EL (cell line): Measurements from ENCODE around the gene GGT1.
"Not testable (repeated sequence)": the region's sequence is repeated elsewhere in the genome, so short reads cannot be mapped to it uniquely, and the experiment has no call there.

Experiments used
- DNase-seq: peaks from one replicate; pipeline ENCODE4 v3.0.0-alpha.2; 2016

Gene GGT1

GRCh38 chr22:24602847-24603769 is at the start of gene GGT1:
Gene GGT1, plus strand, starts transcription at chr22:24603193. Its CDS starts 7,889 bp downstream, at chr22:24611082.
- not testable (repeated sequence) for DNase-seq

DNA sequence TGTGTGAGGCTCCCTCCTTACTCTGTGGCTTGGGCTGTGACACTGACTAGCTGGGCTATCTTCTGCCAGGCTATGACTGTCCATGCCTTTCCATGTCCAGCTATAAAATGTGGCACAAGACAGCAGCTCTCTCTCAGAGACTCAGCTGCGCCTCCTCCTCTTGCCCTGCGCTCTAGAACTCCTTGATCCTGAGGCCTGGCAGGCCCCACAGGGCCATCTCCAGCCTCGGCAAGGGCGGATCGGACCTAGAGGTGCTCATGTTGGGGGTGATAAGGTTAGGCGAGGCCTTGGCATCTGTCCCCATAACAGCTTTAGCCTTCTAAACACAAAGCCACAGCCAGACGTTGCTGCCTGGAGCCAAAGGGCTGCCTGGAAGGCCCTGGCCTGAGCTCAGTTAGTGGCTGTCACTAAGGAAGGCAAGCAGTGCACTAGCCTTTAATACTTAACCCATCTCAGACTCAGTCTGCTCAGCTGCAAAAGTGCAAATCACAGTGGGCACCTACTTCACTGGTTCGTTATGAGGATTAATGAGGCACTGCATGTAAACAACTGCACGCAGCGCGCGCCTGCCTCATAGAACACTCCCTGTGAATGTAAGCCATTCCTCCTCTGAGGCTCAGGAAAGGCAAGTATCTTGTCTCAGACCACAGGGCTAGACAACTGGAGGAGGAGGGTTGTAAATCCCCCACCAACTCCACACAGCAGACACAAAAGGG is 49.2 kb upstream of the GGT1 start:
- peak; percentile 12 for DNase-seq

DNA sequence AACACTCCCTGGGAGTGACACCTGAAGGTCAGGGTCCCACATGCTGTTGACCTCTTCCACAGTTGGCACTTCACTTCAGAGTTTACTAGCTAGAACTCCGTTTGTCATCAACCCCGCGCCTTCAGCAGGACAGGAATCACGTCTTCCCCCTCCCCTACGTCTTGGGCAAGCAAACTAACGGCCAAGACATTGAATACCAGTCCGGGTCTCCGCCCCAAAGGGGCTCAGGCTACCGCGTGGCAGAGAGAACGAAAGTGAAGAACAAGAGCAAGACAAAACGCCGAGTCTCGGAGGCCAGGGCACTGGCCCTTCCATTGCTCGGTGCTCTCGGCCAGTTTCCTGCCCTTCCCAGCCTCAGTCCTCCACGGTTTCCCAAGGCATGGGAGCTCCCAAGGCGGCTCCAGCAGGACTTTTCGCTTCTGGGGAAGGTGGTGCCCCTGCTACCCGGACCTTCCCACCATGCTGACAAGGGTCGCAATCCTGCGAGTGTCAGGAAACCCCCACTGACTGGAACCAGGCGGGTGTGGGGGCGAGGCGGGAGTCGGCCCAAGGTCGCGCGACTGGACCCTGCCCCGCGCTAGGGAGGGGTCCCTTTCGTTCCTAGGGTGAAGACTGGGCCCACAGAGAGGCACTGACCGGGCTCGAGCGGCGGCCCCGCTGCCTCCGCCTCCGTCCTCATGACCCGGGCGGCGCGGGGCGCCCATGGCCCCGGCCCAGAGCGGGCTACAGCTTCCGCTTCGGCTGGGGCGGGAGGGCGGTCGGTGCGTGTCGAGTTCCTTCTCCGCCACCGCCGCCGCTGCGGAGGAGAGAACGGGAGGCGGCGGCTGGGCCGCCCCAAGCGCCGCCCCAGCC is 48.5 kb upstream of the GGT1 start, which contains the start of gene GUCD1:
Gene GUCD1 (minus strand): TSS at position 826 of the 852 bp plus-strand sequence. CDS start 147 bp downstream, at position 679.
- peak; percentile 50 for DNase-seq

DNA sequence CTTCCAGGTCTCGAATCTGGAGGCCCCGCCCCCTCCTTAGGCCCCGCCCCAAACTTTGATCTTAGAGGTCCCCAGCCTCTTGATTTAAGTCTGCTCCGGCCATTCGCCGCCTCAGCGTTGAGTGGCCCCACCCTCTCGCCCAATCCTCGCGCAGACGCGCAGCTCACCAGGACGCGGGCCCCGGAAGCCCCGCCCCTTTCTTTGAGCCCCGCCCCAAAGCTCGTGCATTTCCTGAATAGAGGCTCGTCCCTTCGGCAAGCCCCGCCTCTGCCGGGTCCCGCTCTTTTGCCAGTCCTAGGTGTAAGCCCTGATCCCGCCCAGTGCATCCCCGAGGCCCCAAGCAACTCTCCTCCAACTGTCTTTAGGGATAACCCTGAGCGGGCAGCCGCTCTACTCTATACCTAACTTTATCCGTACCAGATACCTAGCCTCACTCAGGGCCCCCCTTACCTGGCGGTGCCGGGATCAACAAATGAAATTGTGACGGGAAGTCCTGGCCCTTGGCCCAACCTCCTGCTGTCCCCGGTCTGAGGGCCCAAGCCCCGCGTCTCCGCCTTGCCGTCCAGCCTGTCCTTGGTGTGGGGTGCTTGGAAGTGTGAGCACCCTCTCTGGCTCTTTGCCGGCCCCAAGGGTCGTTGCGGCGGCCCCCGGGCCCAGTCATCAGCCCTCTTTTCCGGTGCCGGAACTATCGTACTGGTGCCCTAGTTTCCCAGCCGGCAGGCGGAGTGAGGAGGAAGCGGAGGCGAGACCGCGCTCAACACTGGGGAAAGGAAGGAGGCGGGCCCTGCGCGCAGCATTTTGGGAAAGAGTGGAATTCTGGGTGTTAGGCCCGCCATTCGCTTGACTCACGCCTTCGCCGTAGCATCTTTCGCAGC is 47.6 kb upstream of the GGT1 start, which contains the start of gene SNRPD3:
Gene SNRPD3 (plus strand): TSS at position 835 of the 875 bp plus-strand sequence. CDS start 1,676 bp downstream, outside the sequence.
- peak; percentile 99 for DNase-seq

GRCh38 chr22:24559471-24559870 is 43.5 kb upstream of the GGT1 start:
- DNase-seq, result no peak

DNA sequence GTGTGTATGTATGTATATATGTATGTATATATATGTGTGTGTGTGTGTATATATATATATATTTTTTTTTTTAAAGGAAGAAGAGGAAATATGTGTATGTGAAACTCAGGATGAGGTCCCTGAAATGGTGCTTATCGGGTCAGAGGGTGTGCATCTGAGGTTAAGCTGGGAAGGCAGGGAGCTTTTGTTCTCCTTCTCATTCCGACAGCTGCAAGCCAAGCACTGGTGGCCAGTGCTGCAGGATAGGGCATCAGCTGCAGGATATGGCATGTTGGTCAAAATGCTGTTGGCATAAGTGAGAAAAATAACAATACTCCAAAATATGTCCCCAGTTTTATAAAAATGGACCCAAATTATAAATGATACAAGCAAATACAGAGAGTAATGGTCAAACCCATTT is 39.7 kb upstream of the GGT1 start:
- no peak for DNase-seq

DNA sequence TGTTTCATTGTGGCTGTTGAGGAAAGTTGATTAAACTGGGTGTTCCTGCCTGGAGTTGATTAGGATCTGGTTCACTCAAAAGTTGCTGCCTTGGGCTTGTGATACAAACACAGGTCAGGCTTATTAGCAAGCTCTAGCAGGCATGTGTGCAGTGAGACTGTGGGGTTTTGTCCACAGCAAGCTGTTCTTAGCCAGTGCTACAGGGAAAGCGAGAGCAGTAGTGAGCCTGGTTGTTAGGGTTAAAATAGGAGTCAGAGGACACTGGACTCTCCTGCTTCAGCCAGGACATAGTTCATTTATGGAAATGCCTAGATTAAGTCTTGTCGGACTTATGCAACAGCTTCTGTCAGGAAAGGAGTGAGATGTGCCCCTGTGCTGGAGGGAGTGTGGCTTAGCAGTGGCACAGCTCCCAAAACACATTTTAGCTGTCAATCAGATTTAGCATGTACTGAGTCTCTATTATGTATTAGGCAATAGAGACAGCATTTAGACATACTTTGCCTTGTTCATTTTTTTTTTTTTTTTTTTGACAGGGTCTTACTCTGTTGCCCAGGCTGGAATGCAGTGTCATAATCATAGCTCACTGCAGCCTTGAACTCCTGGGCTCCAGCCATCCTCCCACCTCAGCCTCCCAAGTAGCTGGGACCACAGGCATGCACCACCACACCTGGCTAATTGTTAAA is 38.5 kb upstream of the GGT1 start:
- DNase-seq, result no peak

DNA sequence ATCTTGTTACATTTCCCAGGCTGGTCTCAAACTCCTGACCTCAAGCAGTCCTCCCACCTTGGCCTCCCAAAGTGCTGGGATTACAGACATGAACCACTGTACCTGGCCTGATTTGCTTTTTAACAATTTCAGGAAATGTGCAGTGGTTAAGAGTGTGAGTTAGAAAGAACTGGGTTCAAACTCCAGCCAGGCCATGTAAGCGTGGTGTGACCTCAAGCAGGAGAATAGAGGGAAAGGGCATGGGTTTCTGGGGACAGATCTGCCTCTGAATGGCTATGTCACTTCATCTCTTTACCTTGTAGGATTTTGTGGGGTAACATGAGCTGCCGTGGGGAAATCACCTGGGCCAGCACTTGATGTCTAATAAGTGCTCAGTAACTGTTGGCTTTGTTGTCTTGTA is 37.9 kb upstream of the GGT1 start:
- DNase-seq, result no peak

- DNase-seq, result no peak
Observed at GRCh38 chr22:24566899-24567511, 36.0 kb upstream of the GGT1 start.

DNA sequence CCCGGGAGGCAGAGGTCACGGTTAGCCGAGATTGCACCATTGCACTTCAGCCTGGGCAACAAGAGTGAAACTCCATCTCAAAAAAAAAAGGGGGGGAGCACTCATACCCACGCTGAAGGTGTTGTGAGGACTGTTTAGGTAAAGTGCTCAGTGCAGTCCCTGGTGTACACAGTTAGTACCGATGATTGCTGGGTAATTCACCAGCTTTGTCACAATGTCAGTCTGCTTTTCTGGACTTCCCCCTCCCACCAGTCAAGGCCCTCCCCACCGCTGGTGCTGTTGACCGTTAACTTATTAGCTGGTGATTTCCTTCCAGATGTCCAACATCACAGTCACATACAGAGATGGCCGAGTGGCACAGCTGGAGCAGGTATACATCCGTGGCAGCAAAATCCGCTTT is 35.3 kb upstream of the GGT1 start:
- DNase-seq, result no peak

- no peak for DNase-seq
Observed at GRCh38 chr22:24571266-24571665, 31.7 kb upstream of the GGT1 start.

DNA sequence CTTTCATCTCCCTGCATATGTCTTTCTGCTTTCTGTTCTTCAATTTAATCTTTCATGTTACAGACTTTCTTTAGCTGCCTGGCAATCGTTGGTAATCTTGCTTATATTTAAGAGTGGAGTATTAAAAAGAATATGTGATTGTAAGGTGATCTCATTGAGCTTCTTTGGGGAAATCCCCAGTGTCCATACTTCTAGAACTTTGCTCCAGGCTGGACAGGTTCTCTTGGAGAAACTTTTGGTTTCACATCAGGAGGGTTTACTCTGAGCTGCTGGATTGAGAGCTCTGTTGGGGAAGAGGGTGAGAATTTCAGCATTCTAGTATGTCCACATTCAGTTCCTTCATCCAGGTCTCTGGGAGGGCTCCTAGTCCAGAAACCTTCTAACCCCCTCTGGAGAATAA is 26.2 kb upstream of the GGT1 start:
- DNase-seq, result no peak

DNA sequence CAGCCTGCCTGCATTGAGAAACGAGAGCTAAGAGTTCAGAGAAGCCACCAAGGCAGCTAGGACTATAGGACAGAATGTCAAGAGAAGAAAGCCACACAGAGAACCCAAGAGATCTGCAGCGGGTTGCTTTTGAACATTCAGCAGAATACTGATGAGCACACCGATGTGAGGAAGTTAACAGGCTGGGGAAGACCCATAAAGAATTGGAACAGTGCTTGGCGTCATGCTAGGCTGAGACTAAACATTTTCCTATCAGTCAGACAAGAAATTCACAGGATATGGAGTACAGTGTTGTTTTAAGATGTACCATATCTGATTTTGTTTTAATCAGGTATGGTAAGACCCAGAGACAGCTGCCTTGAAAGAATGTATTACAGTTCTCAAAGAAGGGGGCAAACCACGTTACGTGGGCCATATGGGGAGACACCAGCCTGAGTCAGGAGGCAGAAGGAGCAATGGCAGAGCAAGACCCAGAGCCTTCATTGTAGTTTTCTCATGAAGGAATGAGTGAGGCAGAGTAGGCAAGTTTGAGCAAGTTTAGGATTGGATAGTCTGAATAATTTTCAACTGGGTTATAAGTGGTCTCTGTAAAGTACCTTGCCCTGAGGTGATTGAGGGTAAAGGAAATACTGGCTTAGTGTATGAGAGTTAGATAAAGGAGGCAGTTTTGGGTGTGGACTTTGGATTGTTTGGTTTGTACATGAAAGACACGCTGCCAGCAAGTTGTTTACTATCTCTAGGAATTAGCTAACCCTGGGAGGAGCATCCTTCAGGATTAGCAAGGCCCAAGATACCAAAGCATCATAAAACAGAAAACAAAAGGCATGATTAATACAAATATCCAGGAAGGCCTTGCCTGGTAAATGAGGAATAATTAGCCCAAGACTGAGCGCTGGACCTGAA is 24.4 kb upstream of the GGT1 start:
- no peak for DNase-seq

DNA sequence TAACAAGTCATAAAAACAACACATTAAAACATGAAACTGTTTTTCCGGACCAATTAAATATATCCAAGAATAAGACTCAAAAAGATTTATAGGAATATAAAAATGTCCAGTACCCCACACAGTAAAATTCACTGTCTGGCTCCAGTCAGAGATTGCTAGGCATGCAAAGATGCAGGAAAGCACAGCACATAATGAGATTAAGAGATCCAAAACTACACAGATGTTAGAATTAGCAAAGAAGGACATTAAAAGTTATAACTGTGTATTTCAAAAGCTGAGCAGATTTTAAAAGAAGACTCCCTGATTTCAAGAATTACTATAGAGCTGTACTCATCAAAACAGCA is 23.8 kb upstream of the GGT1 start:
- DNase-seq, result no peak

DNA sequence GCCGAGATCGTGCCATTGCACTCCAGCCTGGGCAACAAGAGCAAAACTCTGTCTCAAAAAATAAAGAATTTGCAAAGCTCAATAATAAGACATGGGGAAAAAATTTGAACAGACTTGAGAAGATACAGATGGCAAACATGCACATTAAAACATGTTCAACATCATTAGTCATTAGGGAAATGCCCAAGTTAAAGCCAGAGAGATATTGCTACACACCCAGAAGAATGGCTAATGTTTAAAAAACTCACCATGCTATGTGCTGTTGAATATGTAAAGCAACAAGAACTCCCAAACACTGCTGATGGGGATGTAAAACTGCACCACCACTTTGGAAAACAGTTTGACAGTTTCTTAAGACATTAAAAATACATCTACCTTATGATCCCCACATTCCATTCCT is 22.7 kb upstream of the GGT1 start:
- peak; percentile 76 for DNase-seq

DNA sequence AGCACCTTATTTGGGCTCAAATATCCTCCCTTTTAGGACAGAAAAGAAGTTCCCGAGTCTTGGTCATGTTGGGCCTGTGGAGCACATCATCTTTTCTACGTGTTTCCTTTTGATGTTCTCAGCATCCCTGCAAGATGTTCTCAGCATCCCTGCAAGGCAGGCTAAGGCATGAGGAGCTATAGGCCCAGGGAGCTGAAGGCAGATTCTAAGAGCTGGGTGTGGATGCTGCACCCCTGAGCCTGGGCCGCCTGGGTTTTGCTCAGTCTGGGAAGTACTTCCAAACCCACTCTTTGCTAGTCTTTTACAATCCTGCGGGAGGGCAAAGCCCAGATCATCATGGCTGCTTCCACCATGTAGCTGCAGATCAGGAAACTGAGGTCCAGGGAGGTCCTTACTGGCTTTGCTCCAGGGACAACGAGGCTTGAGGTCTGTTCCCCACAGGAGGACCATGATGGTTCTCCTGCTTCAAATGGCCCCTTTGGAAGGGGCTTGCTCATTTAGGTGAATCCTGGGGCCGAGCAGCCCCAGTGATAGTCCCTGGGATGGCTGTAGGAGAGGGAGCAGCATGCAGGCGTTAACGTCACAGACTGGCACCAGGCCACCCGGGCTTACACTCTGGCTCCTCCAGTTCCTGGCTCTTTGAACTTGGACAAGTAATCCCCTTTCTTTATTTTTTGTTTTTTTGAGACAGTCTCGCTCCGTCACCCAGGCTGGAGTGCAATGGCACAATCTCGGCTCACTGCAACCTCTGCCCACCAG is 20.8 kb upstream of the GGT1 start:
- DNase-seq, result no peak

DNA sequence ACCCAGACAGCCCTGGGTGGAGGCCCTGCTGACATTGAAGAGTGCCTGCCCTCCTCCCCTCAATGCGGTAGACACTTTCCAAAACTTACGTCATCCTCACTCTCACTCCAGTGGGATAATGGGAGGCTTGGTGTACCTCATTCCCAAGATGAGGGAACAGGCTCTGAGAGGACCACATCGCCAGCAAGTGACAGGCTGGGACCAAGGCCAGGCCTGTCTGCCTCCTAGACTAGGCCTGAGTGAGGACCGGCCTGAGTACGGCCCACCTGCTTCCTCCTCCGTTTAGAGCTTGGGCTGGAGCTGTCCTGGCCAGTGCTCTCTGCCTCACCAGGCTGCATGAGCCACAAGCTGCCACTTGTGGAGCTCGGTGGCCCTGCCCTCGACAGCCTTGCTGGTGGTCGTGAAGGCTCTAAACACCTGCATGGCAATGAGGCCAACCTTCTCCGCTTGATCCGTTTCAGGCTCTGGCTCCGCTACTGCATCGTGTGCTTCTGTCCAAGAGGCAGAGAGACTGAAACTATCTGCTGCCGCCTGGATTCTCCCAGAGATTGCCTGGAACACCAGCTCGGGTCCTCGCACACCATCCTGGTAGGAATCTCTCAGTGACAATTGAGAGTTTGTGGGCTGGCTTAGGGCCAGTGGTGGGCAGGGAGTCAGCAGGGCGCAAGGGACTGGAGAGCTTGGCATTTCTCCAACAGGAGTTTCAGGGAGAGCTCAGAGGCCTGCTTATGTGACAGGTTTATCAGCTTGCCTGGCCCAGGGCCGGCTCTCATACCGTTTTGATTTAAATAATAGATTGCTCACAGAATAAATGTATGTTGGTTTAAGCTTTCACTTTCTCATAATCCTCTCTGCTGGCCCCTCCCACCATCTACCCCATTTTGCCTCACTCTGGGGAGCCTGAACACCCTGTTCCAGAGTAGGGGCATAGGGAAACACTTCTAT is 19.5 kb upstream of the GGT1 start:
- DNase-seq, result peak; percentile 30
